Measurements from ENCODE around the gene FHIT.

Gene FHIT

DNA sequence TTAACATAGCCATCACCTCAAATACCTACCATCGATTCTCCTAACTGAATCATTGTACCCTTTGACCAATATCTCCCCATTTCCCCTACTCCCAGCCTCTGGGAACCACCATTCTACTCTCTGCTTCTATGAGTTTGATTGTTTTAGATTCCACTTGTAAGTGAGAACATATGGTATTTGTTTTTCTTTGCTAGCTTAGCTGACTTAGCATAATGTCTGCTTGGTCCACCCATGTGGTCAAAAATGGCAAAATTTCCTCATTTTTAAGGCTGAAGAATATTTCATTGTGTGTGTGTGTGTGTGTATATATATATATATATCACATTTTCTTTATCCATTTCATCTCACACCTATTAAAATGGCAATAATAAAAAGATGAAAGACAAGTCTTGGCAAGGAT lies 469.3 kb downstream of the FHIT start:
- no peaks in the 10 kb centered on the region for H3K4me1 ChIP-seq (ENCODE audit: low read length)
- H3K36me3 ChIP-seq (replicated peaks; ENCODE audit: low read depth, low read length) = no peaks in the 10 kb centered on the region
- H2AFZ ChIP-seq (ENCODE audit: low read depth, low read length) = no peak overlapping the region
- no peaks in the 10 kb centered on the region for H3K9me3 ChIP-seq (ENCODE audit: insufficient read depth, low read length)
- no peaks in the 10 kb centered on the region for H4K20me1 ChIP-seq (ENCODE audit: insufficient read depth, low read length)
- H3K9ac ChIP-seq (ENCODE audit: low read length) = no peak overlapping the region
- H3K4me3 ChIP-seq (ENCODE audit: low read length) = no peak overlapping the region
- H3K79me2 ChIP-seq (ENCODE audit: low read length) = no peaks in the 10 kb centered on the region
- no peak overlapping the region for H3K27ac ChIP-seq (ENCODE audit: low read length)
- TF ChIP-seq EZH2phosphoT487 (IDR thresholded peaks at IDR 0.05; ENCODE audit: low read depth) = no peak
- TF ChIP-seq, protein P1, sequence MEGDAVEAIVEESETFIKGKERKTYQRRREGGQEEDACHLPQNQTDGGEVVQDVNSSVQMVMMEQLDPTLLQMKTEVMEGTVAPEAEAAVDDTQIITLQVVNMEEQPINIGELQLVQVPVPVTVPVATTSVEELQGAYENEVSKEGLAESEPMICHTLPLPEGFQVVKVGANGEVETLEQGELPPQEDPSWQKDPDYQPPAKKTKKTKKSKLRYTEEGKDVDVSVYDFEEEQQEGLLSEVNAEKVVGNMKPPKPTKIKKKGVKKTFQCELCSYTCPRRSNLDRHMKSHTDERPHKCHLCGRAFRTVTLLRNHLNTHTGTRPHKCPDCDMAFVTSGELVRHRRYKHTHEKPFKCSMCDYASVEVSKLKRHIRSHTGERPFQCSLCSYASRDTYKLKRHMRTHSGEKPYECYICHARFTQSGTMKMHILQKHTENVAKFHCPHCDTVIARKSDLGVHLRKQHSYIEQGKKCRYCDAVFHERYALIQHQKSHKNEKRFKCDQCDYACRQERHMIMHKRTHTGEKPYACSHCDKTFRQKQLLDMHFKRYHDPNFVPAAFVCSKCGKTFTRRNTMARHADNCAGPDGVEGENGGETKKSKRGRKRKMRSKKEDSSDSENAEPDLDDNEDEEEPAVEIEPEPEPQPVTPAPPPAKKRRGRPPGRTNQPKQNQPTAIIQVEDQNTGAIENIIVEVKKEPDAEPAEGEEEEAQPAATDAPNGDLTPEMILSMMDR (IDR thresholded peaks at IDR 0.05; ENCODE audit: low read depth, low read length) = no peak
- no peak overlapping the region for H3K4me2 ChIP-seq (ENCODE audit: low read length)
- H3K27me3 ChIP-seq (ENCODE audit: low read depth, low read length) = no peaks in the 10 kb centered on the region

DNA sequence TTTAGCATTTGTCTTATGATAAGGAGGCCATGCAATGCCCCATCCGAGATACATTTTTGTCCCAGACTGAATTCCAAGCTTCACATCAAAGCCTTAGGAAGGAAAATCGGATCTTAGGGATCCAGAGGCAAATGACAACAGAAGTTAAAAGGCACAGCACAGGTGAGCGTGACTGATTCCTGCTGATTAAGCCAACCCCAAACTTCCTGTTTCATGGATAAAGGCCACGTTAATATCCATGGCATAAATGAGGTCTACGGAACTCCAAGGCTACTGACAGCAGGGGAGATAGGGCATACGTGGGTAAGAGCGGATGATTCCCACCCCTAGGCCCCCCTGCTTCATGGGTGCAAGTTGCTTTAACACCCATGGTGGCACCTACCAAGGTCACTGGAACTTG lies 471.6 kb downstream of the FHIT start:
- no peaks in the 10 kb centered on the region for H3K36me3 ChIP-seq (replicated peaks; ENCODE audit: low read depth, low read length)
- H3K27ac ChIP-seq (ENCODE audit: low read length) = no peak overlapping the region
- no peaks in the 10 kb centered on the region for H3K27me3 ChIP-seq (ENCODE audit: low read depth, low read length)
- no peak overlapping the region for H3K4me3 ChIP-seq (ENCODE audit: low read length)
- no peak overlapping the region for H2AFZ ChIP-seq (ENCODE audit: low read depth, low read length)
- no peak for TF ChIP-seq EZH2phosphoT487 (IDR thresholded peaks at IDR 0.05; ENCODE audit: low read depth)
- TF ChIP-seq, protein P1 (IDR thresholded peaks at IDR 0.05; ENCODE audit: low read depth, low read length) = no peak
- no peaks in the 10 kb centered on the region for H4K20me1 ChIP-seq (ENCODE audit: insufficient read depth, low read length)
- H3K4me2 ChIP-seq (ENCODE audit: low read length) = no peak overlapping the region
- no peaks in the 10 kb centered on the region for H3K4me1 ChIP-seq (ENCODE audit: low read length)
- H3K9me3 ChIP-seq (ENCODE audit: insufficient read depth, low read length) = no peaks in the 10 kb centered on the region
- H3K79me2 ChIP-seq (ENCODE audit: low read length) = no peaks in the 10 kb centered on the region
- no peak overlapping the region for H3K9ac ChIP-seq (ENCODE audit: low read length)

DNA sequence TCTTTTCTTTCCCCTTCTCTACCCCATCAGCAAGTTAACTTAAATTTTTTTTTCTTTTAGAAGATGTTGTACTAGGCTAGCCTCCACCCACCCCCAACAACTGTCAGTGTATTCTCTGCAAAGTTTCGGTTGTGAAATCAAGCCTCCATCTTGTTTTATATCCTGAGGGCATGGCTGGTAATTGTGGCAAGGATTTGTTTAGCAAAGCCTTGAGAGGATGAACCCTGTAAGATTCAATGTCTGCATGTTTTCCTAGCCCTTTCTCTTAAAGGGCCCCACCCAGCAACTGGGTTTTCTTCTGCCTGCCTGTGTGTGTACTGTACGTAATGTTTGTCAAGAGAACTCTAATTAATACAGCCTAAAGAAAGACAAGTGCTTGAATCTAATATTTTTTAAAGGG lies 475.3 kb downstream of the FHIT start:
- no peaks in the 10 kb centered on the region for H3K9me3 ChIP-seq (ENCODE audit: insufficient read depth, low read length)
- H4K20me1 ChIP-seq (ENCODE audit: insufficient read depth, low read length) = no peaks in the 10 kb centered on the region
- no peak overlapping the region for H2AFZ ChIP-seq (ENCODE audit: low read depth, low read length)
- H3K4me1 ChIP-seq (ENCODE audit: low read length) = peaks cover 3% of the 10 kb centered on the region; the same call in 1 of the 2 replicates
- H3K36me3 ChIP-seq (replicated peaks; ENCODE audit: low read depth, low read length) = no peaks in the 10 kb centered on the region
- no peak overlapping the region for H3K4me2 ChIP-seq (ENCODE audit: low read length)
- H3K27me3 ChIP-seq (ENCODE audit: low read depth, low read length) = no peaks in the 10 kb centered on the region
- H3K4me3 ChIP-seq (ENCODE audit: low read length) = no peak overlapping the region
- H3K9ac ChIP-seq (ENCODE audit: low read length) = no peak overlapping the region
- H3K27ac ChIP-seq (ENCODE audit: low read length) = no peak overlapping the region
- H3K79me2 ChIP-seq (ENCODE audit: low read length) = no peaks in the 10 kb centered on the region
- TF ChIP-seq EZH2phosphoT487 (IDR thresholded peaks at IDR 0.05; ENCODE audit: low read depth) = no peak
- TF ChIP-seq, protein P1 (IDR thresholded peaks at IDR 0.05; ENCODE audit: low read depth, low read length) = no peak

DNA sequence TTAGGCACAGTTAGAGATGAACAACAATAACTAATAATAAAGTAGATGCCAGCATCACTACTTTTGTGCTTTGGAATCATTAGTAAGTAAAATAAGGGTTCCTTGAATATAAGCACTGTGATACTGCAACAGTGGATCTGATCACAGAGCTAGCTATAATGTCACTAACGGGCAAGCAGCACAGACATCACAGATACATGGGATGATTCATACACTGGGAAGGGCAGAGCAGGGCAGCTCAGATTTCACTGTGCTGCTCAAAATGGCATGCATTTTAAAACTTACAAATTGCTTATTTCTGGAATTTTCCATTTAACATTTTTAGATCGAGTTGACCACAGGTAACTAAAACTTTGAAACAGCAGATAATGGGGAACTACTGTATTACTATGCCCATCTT lies 476.6 kb downstream of the FHIT start:
- Histone ChIP-seq H3K9ac (ENCODE audit: low read length) (no peak overlapping the region), H3K79me2 (ENCODE audit: low read length) (no peaks in the 10 kb centered on the region), H3K9me3 (ENCODE audit: insufficient read depth, low read length) (no peaks in the 10 kb centered on the region), H3K36me3 (replicated peaks; ENCODE audit: low read depth, low read length) (no peaks in the 10 kb centered on the region), H2AFZ (ENCODE audit: low read depth, low read length) (no peak overlapping the region), H3K27me3 (ENCODE audit: low read depth, low read length) (no peaks in the 10 kb centered on the region), H4K20me1 (ENCODE audit: insufficient read depth, low read length) (no peaks in the 10 kb centered on the region), H3K4me3 (ENCODE audit: low read length) (no peak overlapping the region), H3K4me2 (ENCODE audit: low read length) (no peak overlapping the region), H3K4me1 (ENCODE audit: low read length) (peaks cover 3% of the 10 kb centered on the region; the same call in 1 of the 2 replicates), H3K27ac (ENCODE audit: low read length) (no peak overlapping the region)
- TF ChIP-seq, protein P1 (IDR thresholded peaks at IDR 0.05; ENCODE audit: low read depth, low read length) = no peak
- no peak for TF ChIP-seq EZH2phosphoT487 (IDR thresholded peaks at IDR 0.05; ENCODE audit: low read depth)
